ENCODE data around the gene CGNL1.

Gene CGNL1

GRCh38 chr15:57352535-57353316 is 23.6 kb upstream of the CGNL1 start:
- Histone ChIP-seq H3K9me3 (ENCODE audit: low read length) (no peaks in the 10 kb centered on the region), H3K27me3 (ENCODE audit: insufficient read depth, low read length) (0 out of 2 replicates have a peak, but pooled peaks cover 6% of the 10 kb centered on the region), H2AFZ (ENCODE audit: low read length) (no peak overlapping the region), H3K4me1 (ENCODE audit: insufficient read depth, low read length, severe bottlenecking) (no peaks in the 10 kb centered on the region), H3K27ac (ENCODE audit: low read depth, low read length, poor library complexity, severe bottlenecking) (no peak overlapping the region), H3K9ac (ENCODE audit: low read length) (no peak overlapping the region), H3K4me3 (ENCODE audit: low read depth, low read length, poor library complexity, severe bottlenecking) (no peak overlapping the region), H3K4me2 (ENCODE audit: low read length) (no peak overlapping the region), H3K79me2 (ENCODE audit: insufficient read depth, low read length) (no peaks in the 10 kb centered on the region), H3F3A (ENCODE audit: insufficient read depth, low read length) (no peaks in the 10 kb centered on the region), H4K20me1 (ENCODE audit: insufficient read depth, low read length) (no peaks in the 10 kb centered on the region), H3K36me3 (ENCODE audit: insufficient read depth, low read length) (no peaks in the 10 kb centered on the region), H3K9me2 (ENCODE audit: low read depth, low read length) (no peaks in the 10 kb centered on the region)
- TF ChIP-seq EZH2 (IDR thresholded peaks at IDR 0.05; ENCODE audit: borderline replicate concordance, low read length) (no peak), CTCF (IDR thresholded peaks at IDR 0.05; ENCODE audit: low read length) (no peak)

GRCh38 chr15:57353317-57353804 is 22.9 kb upstream of the CGNL1 start:
- Histone ChIP-seq H3F3A (ENCODE audit: insufficient read depth, low read length) (no peaks in the 10 kb centered on the region), H3K79me2 (ENCODE audit: insufficient read depth, low read length) (no peaks in the 10 kb centered on the region), H3K27me3 (ENCODE audit: insufficient read depth, low read length) (0 out of 2 replicates have a peak, but pooled peaks cover 6% of the 10 kb centered on the region), H4K20me1 (ENCODE audit: insufficient read depth, low read length) (no peaks in the 10 kb centered on the region), H3K4me1 (ENCODE audit: insufficient read depth, low read length, severe bottlenecking) (no peaks in the 10 kb centered on the region), H3K9me2 (ENCODE audit: low read depth, low read length) (no peaks in the 10 kb centered on the region), H3K27ac (ENCODE audit: low read depth, low read length, poor library complexity, severe bottlenecking) (no peak overlapping the region), H3K9ac (ENCODE audit: low read length) (no peak overlapping the region), H3K4me3 (ENCODE audit: low read depth, low read length, poor library complexity, severe bottlenecking) (no peak overlapping the region), H3K4me2 (ENCODE audit: low read length) (no peak overlapping the region), H3K9me3 (ENCODE audit: low read length) (no peaks in the 10 kb centered on the region), H2AFZ (ENCODE audit: low read length) (no peak overlapping the region), H3K36me3 (ENCODE audit: insufficient read depth, low read length) (no peaks in the 10 kb centered on the region)
- no peak for TF ChIP-seq CTCF (IDR thresholded peaks at IDR 0.05; ENCODE audit: low read length)
- TF ChIP-seq EZH2 (IDR thresholded peaks at IDR 0.05; ENCODE audit: borderline replicate concordance, low read length) = no peak

- 0 out of 2 replicates have a peak, but pooled peaks cover 6% of the 10 kb centered on the region for H3K27me3 ChIP-seq (ENCODE audit: insufficient read depth, low read length)
- H3K79me2 ChIP-seq (ENCODE audit: insufficient read depth, low read length) = no peaks in the 10 kb centered on the region
- no peaks in the 10 kb centered on the region for H3F3A ChIP-seq (ENCODE audit: insufficient read depth, low read length)
- no peak overlapping the region for H3K4me2 ChIP-seq (ENCODE audit: low read length)
- no peak for TF ChIP-seq CTCF (IDR thresholded peaks at IDR 0.05; ENCODE audit: low read length)
- no peak for TF ChIP-seq EZH2 (IDR thresholded peaks at IDR 0.05; ENCODE audit: borderline replicate concordance, low read length)
- no peaks in the 10 kb centered on the region for H3K9me2 ChIP-seq (ENCODE audit: low read depth, low read length)
- no peaks in the 10 kb centered on the region for H4K20me1 ChIP-seq (ENCODE audit: insufficient read depth, low read length)
- H3K36me3 ChIP-seq (ENCODE audit: insufficient read depth, low read length) = no peaks in the 10 kb centered on the region
- no peak overlapping the region for H3K27ac ChIP-seq (ENCODE audit: low read depth, low read length, poor library complexity, severe bottlenecking)
- no peak overlapping the region for H2AFZ ChIP-seq (ENCODE audit: low read length)
- H3K4me1 ChIP-seq (ENCODE audit: insufficient read depth, low read length, severe bottlenecking) = no peaks in the 10 kb centered on the region
- H3K9me3 ChIP-seq (ENCODE audit: low read length) = no peaks in the 10 kb centered on the region
- no peak overlapping the region for H3K9ac ChIP-seq (ENCODE audit: low read length)
- H3K4me3 ChIP-seq (ENCODE audit: low read depth, low read length, poor library complexity, severe bottlenecking) = no peak overlapping the region
Measured at GRCh38 chr15:57354436-57355123, 21.7 kb upstream of the CGNL1 start.
